ENCODE measurements around the gene HOXC11.

GRCh38 chr12:53969588-53970259 is 3.2 kb upstream of the HOXC11 start:
- no peak for TF ChIP-seq CTCF (IDR thresholded peaks at IDR 0.05)
- no peak for TF ChIP-seq POLR2A (IDR thresholded peaks at IDR 0.05)
